GM12873 (cell line): Measurements from ENCODE around the gene FBXO42.

Experiments used
- TF ChIP-seq, protein P1 (sequence below): IDR thresholded peaks from 2 replicates; pipeline ENCODE4 v1.5.1; 2012; ENCODE audit warnings: low read depth, mild to moderate bottlenecking, moderate library complexity, low read length, control low read depth; ENCODE audit not compliant: insufficient read depth; ENCODE audit errors: missing control alignments

FBXO42 gene

DNA sequence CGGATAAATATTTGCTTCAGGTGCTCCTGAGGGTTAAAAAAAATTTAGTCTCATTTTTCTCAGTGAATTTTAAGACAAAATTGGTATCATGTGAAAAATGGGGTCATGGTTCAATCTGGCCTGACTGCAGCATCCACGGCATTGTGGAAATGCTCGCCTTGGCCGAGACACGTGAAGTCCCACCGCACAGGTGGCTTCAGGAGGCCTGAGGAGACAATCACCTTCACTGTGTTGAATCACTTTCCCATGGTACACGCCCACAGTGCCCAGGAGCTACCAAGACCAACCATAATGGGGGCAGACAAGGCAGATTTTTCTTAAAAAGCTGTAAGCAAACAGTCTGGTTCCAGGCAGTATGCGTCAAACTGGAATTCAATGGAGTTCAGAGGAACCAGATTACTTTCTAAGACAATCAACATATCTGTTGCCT lies 104.3 kb downstream of the FBXO42 start:
- TF ChIP-seq, protein P1, sequence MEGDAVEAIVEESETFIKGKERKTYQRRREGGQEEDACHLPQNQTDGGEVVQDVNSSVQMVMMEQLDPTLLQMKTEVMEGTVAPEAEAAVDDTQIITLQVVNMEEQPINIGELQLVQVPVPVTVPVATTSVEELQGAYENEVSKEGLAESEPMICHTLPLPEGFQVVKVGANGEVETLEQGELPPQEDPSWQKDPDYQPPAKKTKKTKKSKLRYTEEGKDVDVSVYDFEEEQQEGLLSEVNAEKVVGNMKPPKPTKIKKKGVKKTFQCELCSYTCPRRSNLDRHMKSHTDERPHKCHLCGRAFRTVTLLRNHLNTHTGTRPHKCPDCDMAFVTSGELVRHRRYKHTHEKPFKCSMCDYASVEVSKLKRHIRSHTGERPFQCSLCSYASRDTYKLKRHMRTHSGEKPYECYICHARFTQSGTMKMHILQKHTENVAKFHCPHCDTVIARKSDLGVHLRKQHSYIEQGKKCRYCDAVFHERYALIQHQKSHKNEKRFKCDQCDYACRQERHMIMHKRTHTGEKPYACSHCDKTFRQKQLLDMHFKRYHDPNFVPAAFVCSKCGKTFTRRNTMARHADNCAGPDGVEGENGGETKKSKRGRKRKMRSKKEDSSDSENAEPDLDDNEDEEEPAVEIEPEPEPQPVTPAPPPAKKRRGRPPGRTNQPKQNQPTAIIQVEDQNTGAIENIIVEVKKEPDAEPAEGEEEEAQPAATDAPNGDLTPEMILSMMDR: no peak

DNA sequence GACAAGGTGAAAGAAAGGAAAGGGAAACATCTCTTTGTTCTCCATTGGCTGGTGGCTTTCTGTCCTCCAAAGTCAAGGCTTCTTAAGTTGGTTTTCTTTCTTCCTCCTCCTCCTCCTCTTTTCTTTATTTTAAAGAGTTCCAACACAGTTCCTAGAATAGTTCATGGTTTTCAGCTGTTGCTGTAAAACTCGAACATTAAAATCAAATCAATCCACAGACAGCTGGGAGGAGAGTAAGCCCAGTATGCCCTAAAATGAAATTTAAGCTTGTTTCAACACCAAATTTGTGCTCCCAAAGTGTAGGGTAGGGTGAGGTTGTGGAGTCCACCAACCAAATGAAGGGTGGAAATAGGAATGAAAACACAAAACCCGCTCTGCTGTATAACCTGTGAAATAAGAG lies 104.8 kb downstream of the FBXO42 start:
- TF ChIP-seq, protein P1: no peak

DNA sequence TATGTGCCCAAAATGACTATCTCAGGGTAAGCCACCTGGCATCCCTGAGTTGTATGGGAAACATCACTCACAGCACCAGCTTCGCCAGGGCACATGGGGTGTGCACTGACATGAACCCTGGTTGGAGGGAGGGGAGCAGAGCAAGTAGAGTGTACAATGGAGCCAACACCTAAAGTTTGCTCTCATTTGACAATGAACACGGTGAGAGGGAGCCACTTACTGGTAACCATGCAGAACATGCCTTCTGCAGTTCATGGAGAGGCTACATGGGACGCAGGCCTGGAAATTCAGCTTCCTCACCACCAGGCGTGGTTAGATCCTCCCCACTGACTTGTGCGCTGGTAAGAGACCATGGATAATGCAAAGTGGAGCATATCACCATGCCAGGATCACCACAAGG lies 105.3 kb downstream of the FBXO42 start:
- TF ChIP-seq, protein P1: no peak

DNA sequence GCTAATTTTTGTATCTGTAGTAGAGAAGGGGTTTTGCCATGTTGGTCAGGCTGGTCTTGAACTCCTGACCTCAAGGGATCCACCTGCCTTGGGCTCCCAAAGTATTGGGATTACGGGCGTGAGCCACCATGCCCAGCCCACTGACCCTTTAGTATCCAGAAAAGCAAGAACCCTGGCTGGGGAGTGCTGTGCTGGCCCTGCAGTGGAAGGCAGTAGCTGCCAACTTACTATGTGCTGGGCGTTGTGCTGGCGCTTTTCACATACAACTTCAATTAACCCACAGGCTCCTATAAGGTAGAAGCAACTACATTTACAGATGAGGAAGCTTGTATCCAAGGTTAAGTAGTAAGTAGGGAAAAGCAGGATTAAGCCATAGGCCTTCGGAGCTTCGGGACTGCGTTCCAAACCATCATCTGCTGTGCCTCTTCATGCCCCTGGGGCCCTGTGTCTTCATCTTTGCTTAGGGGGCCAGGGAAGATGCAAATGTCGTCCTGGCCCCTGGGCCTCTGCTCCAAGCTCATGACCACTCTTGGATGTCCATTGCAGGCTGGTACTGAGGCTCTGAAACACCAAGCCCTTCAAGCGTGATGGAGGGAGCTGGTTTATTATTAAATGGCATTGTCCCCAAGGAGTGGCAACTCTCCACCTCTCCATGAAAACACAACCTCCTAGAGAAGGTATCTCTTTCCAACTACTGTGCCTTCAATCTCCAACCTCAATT lies 106.6 kb downstream of the FBXO42 start:
- TF ChIP-seq, protein P1: no peak

DNA sequence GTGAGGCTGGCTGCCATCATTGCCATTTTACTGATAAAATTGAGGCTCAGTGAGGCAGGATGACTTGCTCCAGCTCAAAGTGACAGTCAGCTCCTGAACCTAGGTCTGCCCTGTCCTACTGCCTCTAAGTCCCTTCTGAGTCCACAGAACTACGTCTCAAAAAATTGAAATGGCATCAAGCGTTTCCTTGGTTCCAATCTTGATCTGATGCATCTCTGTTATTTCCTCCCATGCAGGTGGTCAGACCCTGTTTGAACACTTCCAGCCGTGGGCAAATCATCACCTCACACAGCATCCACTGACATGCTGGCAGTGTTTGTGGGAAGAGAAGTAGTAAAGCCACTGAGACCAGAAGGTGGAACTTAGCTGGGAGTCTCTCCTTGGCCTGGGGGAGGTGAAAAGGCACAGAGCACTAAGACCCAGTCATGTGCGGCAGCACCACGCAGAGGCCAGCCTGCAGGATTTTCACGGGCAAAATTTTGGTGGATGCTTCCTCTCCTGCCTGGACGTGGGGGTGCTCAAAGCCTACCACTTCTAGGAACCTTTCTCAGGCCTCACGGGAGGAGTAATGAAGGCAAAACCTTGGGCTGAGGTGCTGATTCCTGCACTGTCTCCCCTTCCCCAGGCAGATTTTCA lies 107.5 kb downstream of the FBXO42 start:
- TF ChIP-seq, protein P1: no peak

DNA sequence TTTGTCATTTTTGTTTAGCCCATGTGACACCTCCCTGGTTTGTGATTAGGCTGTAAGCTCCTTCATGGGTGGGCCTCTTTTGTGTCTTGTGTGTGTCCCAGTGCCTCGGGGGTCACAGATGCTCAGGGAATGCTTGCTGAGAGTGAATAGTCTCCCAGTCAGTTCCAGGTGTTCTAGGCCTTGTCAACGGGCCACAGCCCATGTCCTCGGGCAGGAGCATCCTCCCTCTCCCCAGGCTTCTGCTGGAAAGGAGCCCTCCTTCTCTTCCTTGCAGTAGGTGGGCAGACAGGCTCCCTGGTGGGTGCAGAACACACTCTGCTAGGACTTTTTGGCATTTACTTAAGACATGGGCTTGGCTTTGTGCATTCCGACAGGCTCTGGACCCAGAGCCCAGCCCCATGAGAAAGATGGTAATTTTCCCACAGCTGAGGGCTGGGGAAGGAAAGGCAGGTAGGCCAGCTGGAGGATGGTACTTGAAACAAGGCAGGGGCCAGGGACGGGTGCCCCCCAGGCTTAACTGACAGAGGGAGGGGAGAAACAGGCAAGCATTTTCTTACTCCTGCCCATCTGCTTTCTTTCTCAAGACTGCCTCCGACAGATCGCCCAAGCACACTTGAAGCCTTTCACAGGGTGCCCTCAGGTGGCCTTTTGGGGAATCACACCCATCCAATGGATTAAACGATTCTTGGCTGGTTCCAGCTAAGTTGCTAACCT lies 108.2 kb downstream of the FBXO42 start:
- TF ChIP-seq, protein P1: peak; percentile 92

DNA sequence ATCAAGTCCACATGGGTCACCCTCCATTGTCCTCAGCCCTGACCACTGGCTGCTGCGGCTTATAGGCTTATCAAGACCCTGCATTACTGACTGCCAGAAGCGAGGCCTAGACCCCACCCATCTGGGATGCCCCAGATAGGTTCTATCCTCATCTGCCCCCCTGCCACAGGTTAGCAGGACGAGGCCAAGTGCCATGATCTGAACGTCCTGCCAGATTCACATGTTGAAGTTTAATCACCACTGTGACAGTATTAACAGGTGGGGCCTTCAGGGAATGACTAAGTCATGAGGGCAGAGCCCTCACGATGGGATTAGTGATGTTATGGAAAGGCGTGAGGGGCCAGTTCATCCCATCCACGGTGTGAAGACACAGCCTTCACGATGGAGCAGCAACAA lies 109.1 kb downstream of the FBXO42 start:
- TF ChIP-seq, protein P1: no peak
